Adrenal gland (tissue), 5 donors: Measurements from ENCODE around the gene USP11.

Experiments
- POLR2A ChIP-seq, 2 donors: fragments of 450-650 bp; IDR thresholded peaks; one replicate each; pipeline ENCODE4 v1.6.1; 2017; ENCODE audit warnings: antibody characterized with exemption in 2 of 2, mild to moderate bottlenecking in 2 of 2, moderate library complexity in 1 of 2
- TF ChIP-seq, protein P1 (sequence below), 6 experiments: fragments of 450-650 bp in 4 of 6; fragments of 200-600 bp in 2 of 6; sonication (generic) in 1 of 6; IDR thresholded peaks; 1 replicate in 5 of 6; 2 replicates in 1 of 6; pipeline versions ENCODE4 v1.5.1 to v1.8.0; 2016 to 2021; ENCODE audit warnings: antibody characterized with exemption in 6 of 6, mild to moderate bottlenecking in 2 of 6, moderate library complexity in 1 of 6
- donor health status: DM: no; HTN: no; CAD: no.

DNA sequence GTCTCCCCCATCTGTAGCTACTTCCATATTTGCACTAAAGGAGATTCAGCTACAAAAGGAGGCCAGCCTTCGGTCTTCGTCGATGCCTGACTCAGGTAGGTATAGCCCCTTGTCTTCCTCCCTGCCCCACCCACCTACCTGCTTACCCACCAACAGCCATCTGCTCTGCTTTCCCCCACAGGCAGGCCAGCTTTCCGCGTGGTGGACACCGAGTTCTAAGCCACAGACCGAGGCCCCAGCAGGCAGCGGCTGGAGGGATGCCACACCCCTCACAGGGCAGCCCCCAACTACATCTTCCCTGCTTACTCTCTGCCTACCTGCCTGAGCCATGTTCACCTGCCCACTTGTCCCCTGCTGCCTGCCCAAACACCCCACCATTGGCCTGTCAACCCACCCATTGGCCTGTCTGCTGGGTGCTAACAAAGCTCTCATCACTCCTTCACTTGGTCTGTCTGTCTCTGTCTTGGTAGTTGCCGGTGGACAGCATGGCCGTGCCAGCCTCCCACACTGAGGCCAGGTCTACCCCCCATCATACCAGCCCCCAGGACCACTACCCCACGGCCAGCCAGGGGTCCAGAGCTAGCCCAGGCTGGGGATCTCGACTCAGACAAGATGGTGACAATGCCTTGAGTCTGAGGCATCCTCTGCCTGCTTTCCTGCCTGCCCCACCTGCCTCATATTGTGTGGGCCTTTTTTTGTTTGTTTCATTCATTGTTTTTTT lies 4.1 kb upstream of the USP11 start:
- TF ChIP-seq, protein P1, sequence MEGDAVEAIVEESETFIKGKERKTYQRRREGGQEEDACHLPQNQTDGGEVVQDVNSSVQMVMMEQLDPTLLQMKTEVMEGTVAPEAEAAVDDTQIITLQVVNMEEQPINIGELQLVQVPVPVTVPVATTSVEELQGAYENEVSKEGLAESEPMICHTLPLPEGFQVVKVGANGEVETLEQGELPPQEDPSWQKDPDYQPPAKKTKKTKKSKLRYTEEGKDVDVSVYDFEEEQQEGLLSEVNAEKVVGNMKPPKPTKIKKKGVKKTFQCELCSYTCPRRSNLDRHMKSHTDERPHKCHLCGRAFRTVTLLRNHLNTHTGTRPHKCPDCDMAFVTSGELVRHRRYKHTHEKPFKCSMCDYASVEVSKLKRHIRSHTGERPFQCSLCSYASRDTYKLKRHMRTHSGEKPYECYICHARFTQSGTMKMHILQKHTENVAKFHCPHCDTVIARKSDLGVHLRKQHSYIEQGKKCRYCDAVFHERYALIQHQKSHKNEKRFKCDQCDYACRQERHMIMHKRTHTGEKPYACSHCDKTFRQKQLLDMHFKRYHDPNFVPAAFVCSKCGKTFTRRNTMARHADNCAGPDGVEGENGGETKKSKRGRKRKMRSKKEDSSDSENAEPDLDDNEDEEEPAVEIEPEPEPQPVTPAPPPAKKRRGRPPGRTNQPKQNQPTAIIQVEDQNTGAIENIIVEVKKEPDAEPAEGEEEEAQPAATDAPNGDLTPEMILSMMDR (IDR thresholded peaks at IDR 0.05): no peak
- no peak for TF ChIP-seq POLR2A (IDR thresholded peaks at IDR 0.05)
